HG03460 (cell line): ENCODE data around the gene PABPN1L.

Experiments
- ATAC-seq: cut with Tn5 transposase; IDR thresholded peaks from one replicate; pipeline ENCODE4 v1.9.1; 2021; ENCODE audit not compliant: unreplicated experiment

Gene PABPN1L

GRCh38 chr16:88870608-88871348 is 4.3 kb upstream of the PABPN1L start:
- no peak for ATAC-seq

- ATAC-seq, result no peak
Observed at GRCh38 chr16:88869673-88869980, 3.2 kb upstream of the PABPN1L start.

GRCh38 chr16:88868974-88869672 is 2.7 kb upstream of the PABPN1L start:
- no peak for ATAC-seq

- ATAC-seq, result no peak
Observed at GRCh38 chr16:88867581-88868246, 1.3 kb upstream of the PABPN1L start.

- ATAC-seq, result no peak
Observed at GRCh38 chr16:88865742-88866141, 718 bp downstream of the PABPN1L start.

GRCh38 chr16:88865310-88865709 is 1.1 kb downstream of the PABPN1L start:
- no peak for ATAC-seq

GRCh38 chr16:88864521-88864920 is 1.9 kb downstream of the PABPN1L start:
- ATAC-seq, result no peak

- ATAC-seq, result no peak
Observed at GRCh38 chr16:88864099-88864498, 2.4 kb downstream of the PABPN1L start.

GRCh38 chr16:88863426-88863825 is 3.0 kb downstream of the PABPN1L start:
- ATAC-seq, result no peak

- no peak for ATAC-seq
Observed at GRCh38 chr16:88862968-88863367, 3.5 kb downstream of the PABPN1L start.

- no peak for ATAC-seq
Observed at GRCh38 chr16:88861359-88861758, 5.1 kb downstream of the PABPN1L start.

- ATAC-seq, result no peak
Observed at GRCh38 chr16:88859381-88860091, 6.9 kb downstream of the PABPN1L start.

GRCh38 chr16:88857728-88858339 is 8.6 kb downstream of the PABPN1L start:
- no peak for ATAC-seq

- ATAC-seq, result peak; percentile 70
Observed at GRCh38 chr16:88856828-88857727, 9.4 kb downstream of the PABPN1L start, which contains the start of the genes GALNS and TRAPPC2L. TSS of gene GALNS (minus strand) at chr16:88856947. CDS start at chr16:88856877, 70 bp downstream. TSS of gene TRAPPC2L (plus strand) at chr16:88857127. CDS start at chr16:88857151, 24 bp downstream.

GRCh38 chr16:88856122-88856827 is 10.2 kb downstream of the PABPN1L start:
- ATAC-seq, result no peak

- ATAC-seq, result no peak
Observed at GRCh38 chr16:88855736-88856121, 10.7 kb downstream of the PABPN1L start.

- no peak for ATAC-seq
Observed at GRCh38 chr16:88855176-88855575, 11.3 kb downstream of the PABPN1L start.

- no peak for ATAC-seq
Observed at GRCh38 chr16:88854306-88855111, 12.0 kb downstream of the PABPN1L start.
